ENCODE data around the gene DSCAML1. TPM values are rescaled to one million over a fixed set of nuclear protein-coding genes. Genes with fewer than 3 reads are reported as not detected.

DSCAML1 gene
- total RNA-seq, 1 experiment from 2014 or later, result not detected

DNA sequence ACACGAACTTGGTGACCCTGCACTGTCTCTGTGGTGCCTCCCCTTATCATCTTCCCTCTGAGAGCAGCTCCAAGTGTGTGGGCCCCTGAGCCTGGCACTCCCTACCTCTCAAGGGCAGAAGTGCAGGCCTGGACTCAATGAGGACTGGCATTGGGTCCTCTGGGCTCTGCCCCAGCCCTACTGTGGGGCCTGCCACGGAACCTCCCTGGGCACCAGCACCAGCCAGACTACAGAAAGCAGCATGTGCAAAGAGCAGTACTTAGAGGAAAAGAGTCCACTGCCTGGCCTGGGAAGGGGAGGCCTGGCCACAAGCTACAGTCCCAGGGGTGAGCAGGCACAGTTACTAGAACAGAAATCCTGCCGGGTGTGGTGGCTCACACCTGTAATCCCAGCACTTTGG, 222.5 kb downstream of the DSCAML1 start:
- Histone ChIP-seq H3K79me2 (ENCODE audit: insufficient read depth, low read length) (no peaks in the 10 kb centered on the region), H2AFZ (ENCODE audit: low read depth, low read length, poor library complexity, severe bottlenecking) (no peak overlapping the region), H3K4me1 (ENCODE audit: control insufficient read depth in 1 of 2, insufficient read depth in 2 of 2, low read length in 2 of 2) (no peaks in the 10 kb centered on the region), H3K9ac (ENCODE audit: low read length) (no peak overlapping the region), H3K4me2 (ENCODE audit: low read length) (no peak overlapping the region), H3K36me3 (ENCODE audit: control insufficient read depth in 1 of 2, insufficient read depth in 2 of 2, low read length in 2 of 2) (no peaks in the 10 kb centered on the region), H4K20me1 (ENCODE audit: insufficient read depth) (no peaks in the 10 kb centered on the region), H3K9me2 (ENCODE audit: insufficient read depth) (no peaks in the 10 kb centered on the region), H3K4me3 (replicated peaks in 1 of 2; ENCODE audit: low read depth in 1 of 2, low read length in 2 of 2) (no peak overlapping the region), H3K9me3 (ENCODE audit: control insufficient read depth in 1 of 2, insufficient read depth in 1 of 2, low read depth in 1 of 2, low read length in 2 of 2) (no peaks in the 10 kb centered on the region), H3K27ac (ENCODE audit: low read depth, low read length) (no peak overlapping the region), H3K27me3 (ENCODE audit: insufficient read depth, low read length) (peaks cover 34% of the 10 kb centered on the region)
- ATAC-seq, result no peak
- BruUV-seq (replicated peaks), result no TSS peak
- CTCF ChIA-PET, result no interaction called here
- intact Hi-C loops (cut with micrococcal nuclease), result no loop called here
- POLR2A ChIA-PET, result no interaction called here
- no peak for DNase-seq (ENCODE audit: low read depth, low spot score)
- TF ChIP-seq EZH2 (IDR thresholded peaks at IDR 0.05), result no peak
- TF ChIP-seq MAX (IDR thresholded peaks at IDR 0.05), result no peak
- TF ChIP-seq REST (IDR thresholded peaks at IDR 0.05; ENCODE audit: low read depth), result no peak
- TF ChIP-seq ELF1 (IDR thresholded peaks at IDR 0.05; ENCODE audit: borderline replicate concordance, low read depth), result no peak
- no peak for TF ChIP-seq TCF7L2 (IDR thresholded peaks at IDR 0.05; ENCODE audit: borderline replicate concordance, extremely low read depth, insufficient read depth, insufficient read length)
- TF ChIP-seq, protein P1, sequence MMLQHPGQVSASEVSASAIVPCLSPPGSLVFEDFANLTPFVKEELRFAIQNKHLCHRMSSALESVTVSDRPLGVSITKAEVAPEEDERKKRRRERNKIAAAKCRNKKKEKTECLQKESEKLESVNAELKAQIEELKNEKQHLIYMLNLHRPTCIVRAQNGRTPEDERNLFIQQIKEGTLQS (IDR thresholded peaks at IDR 0.05), result no peak
- TF ChIP-seq EZH2phosphoT487 (IDR thresholded peaks at IDR 0.05; ENCODE audit: borderline replicate concordance), result no peak
- TF ChIP-seq CTCF (IDR thresholded peaks at IDR 0.05 in 2 of 3, conservative IDR thresholded peaks at IDR 0.05 in 1 of 3; ENCODE audit: borderline replicate concordance in 1 of 3, insufficient read depth in 1 of 3, low read depth in 2 of 3, low read length in 2 of 3), result no peak
- no peak for TF ChIP-seq YY1 (IDR thresholded peaks at IDR 0.05; ENCODE audit: extremely low read depth, insufficient replicate concordance, low read depth, low read length)
- no peak for TF ChIP-seq JUND (IDR thresholded peaks at IDR 0.05)
- RAD21 ChIA-PET (ENCODE audit: low non-redundant PET in 1 of 2, low total read pairs in 2 of 2, uncharacterized antibody in 2 of 2, unreplicated experiment in 2 of 2), result no interaction called here

Measured in HCT116 (cell line).